HG03354 (cell line): ENCODE results near the gene NHEJ1.
A peak's percentile ranks its signal among the peaks of the same experiment; 100 is the strongest.

ENCODE experiments used
- ATAC-seq: cut with Tn5 transposase; IDR thresholded peaks from one replicate; pipeline ENCODE4 v1.9.1; 2021; ENCODE audit warnings: mild to moderate bottlenecking; ENCODE audit not compliant: unreplicated experiment, poor library complexity, severe bottlenecking

Gene NHEJ1

DNA sequence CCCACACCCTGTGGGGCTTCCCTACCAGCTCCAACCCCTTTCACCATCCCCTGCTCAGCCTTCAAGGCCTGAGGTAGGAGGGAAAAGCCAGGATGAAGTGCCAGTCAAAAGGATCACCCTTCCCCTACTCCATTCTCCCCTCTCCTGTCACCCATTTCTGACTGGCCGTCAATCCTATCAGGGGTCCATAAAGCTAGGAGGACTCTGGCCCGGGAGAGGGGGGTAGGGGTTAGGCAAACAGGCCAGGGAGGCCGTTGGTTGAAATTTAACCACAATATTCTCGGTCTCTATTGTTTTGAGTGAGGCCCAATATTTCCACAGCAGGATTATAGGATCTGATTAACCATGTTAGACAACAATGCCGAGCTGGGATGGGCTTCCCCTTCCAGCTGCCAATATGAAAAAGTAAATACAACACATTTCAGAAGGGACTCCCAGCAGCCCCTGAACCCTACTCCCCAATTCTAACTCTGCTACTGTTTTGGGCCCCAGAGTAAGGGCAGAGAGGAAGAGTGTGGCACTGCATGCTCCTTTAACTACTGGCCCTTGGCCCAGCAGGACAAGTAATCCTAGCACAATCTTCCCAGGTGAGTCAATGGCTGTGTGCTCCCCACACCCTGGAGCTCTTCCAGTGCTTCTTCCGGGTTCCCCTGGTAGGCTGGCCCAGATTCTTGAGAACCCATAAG lies 89.3 kb downstream of the NHEJ1 start:
- ATAC-seq = no peak

DNA sequence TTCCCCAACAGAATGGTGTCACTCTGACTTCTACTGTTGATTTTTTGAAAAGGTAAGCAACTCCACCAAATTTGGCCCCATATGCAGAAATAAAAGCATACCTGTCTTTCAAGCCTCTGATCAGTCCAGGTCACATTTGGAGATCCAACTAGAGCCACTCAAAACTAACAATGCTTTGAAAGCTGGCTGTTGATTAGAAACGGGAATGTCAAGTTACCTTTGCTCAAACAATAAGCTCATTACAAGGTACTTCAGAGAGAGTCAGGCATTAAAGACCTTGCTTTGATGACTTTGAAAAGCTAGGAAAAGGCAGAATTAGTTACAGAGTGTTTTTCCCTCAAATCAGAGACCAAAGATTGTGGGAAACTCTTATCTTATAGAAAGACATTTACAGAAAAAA lies 95.1 kb downstream of the NHEJ1 start:
- ATAC-seq = no peak

DNA sequence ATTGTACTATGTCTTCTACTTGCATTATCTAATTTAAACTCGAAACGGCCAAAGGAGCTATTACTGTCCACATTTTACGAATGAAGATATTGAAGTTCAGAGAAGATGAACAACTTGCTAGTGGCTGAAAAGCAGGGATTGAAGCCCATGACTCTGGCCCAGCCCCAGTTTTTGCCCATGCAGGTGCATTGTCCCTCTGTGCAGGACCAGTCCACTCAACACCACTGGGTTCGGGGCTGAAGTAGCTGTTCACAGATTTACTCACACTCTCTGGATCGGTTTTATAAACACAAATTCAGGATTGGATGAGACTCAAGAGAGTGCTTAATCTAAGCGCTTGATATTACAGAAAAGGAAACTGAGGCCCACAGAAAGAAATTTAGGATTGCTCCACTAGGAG lies 98.5 kb downstream of the NHEJ1 start:
- no peak for ATAC-seq

DNA sequence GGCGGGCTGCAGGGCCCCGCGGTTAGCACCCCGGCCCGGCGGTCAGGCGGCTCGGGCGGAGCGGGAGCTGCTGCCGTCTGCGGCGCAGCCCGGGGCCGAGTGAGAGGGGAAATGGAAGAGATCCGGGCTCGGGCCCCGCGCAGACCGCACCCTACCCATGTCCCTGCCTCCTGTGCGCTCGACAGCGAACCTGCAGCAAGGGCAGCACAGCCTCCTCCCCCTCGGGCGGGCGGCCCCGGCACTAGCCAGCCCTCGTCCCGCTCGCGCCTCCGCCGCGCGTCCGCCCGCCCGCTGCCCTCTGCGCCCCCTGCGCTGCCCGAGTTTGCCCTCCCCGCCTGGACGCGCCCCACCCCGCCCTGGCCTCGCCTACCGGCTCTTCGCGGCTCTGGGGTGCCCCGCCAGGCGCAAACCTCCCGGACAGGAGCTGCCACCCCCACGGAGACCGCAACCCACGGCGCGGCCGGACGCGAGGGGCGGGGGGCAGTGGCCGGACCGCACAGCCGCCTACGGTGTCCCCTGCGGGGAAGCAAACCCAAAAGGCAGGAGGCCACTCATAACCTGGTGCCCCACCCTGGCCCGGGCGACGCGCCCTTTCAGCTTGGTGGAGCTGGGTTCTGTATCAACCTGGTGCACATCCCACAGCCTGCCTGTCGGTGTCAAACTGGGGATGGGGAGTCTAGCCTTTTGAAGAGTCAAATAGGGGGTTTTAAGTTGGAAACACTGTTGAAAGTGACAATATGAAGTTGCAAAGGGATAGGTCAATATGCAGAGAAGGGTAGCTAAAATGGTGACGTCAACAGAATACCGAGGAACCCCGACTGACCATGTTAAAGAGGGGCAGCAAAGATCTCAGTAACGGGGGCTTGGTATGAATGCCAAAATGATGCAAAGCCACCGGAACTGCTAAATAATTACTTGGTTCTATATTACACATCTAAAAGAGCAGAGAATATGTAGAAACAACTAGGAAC lies 99.5 kb downstream of the NHEJ1 start, which contains the start of gene IHH:
IHH (minus strand) TSS at position 101 of the 971 bp plus-strand sequence. CDS start 454 bp downstream, outside the sequence.
- no peak for ATAC-seq

DNA sequence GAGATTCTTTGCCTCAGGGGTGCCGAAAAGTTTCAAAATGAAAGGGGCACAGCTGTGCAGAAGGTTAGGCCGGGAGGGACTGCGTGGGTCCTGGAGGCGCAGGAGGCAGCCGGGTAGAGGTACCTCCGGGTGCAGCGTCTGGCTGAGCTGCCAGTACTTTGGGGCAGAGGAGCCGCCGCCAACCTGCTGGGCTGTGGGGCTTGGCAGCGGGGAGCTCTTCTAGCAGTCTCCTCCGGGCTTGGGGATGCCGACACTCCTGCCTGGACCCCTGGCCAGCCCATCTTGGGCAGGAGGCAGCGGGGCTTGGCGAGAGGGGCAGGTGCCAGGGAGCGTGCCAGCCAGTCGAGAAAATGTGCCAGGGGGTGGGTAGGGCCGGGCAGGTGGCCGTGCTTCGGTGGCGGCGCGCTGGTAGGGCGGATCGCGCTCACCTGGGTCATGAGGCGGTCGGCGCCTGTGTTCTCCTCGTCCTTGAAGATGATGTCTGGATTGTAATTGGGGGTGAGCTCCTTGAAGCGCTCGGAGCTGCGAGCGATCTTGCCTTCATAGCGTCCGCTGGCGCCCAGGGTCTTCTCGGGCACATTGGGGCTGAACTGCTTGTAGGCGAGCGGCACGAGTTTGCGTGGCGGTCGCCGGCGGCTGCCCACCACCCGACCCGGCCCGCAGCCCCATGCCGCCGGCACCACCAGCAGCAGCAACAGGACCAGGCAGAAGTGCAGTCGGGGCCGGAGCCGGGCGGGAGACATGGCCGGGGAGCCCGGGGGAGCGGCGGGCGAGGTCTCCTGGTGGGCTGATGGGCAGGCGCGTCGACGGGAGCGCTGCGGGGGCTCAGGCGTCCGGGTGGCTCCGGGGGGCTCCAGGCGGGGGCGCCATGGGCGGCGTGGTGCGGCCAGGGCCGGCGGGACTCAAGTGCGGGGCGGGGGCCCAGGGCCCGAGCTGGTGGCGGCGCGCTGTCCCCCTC lies 100.6 kb downstream of the NHEJ1 start:
- no peak for ATAC-seq

DNA sequence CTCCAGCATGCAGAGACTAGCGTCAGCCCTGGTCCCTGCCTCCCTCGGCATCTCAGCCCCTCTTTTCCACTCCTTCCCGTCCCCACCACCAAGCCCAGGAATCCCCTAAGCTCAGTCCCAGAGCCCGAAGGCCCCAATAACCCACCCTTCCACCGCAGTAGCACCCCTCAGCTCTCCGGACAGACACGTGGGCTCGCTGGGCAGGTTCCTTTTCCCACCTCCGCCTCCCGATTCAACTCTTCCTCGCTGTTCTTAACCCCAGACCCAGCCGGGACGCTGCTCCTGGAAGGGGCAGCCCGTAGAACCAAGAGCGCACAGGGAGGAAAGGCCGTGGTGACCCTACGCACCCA lies 101.3 kb downstream of the NHEJ1 start:
- ATAC-seq = no peak

DNA sequence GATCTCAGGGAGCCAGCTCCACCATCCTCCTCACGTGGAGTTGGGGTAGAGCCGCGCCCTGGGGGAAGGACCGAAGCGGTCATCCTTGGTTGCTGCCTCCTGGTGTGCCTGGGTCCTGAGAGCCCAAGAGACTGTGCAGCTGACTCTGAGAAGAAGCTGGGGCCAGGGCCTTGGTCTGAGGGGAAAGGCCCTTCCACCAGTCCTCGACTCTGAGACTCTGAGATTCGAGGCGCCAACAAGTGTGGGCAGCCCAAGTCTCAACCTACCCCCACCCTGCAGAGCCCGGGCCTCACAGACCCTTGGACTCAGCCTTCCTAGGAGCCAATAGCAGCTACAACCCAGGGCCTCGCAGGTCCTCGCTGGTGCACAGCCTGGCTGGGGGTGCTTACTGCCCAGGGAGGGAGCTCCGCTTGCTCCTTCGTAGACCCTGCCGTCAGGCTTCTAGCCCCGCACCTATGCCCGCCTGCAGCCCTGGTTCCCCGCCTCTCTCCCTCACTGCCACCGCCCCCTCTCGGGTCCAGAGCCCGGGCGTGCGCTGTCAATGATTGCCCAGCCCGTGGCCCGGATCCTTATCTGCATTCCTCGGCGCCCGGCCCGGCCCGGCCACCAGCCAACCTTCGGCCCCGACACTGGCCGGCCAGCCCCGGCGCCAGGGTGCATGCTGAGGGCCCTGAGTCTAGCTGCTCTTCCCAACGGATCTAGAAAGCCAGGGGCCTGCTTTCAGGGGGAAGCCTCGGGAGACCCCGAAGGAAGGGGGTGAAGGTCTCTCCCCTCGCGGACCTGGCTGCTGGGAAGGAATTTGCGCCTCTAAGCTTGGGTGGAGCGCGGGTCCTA lies 101.9 kb downstream of the NHEJ1 start:
- ATAC-seq = no peak

DNA sequence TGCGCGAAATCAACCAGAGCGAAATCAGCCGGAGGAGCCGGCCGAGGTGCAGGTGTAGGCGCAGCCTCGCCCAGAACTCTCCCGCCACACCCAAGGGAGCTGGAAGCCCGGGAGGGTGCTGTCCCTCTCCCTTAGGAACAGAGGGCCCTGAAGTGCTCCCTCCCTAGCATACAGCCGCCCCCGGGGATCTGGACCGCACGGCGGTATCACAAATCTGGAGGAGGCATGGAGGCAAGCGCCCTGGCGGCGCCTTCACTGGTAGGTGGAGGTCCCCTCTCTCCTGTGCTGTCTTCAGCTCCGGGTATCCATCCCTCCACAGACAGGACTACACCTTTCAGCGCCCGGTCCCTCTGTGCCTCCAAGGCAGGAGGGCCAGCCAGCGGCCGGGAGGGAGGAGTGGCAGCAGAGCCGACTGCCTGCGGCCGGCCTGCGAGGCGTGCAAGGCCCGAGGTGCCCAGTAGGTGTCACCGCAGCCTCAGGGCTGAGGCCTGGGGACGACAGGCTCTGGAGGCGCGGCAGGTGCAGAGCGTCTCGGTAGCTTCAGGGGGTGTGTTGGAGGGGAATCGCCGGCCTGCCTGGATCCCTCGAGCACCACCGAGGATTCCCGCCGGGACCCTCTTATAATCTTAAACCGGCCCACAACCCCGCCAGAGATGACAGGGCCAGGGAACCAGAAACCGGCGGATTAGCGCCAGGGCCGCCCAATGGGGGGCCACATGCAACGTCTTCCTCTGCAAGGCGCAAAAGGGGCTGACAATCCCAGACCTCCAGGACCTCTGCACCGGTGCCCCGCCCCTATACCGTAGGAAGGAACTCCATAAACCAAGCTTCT lies 102.7 kb downstream of the NHEJ1 start:
- peak; percentile 90 for ATAC-seq

DNA sequence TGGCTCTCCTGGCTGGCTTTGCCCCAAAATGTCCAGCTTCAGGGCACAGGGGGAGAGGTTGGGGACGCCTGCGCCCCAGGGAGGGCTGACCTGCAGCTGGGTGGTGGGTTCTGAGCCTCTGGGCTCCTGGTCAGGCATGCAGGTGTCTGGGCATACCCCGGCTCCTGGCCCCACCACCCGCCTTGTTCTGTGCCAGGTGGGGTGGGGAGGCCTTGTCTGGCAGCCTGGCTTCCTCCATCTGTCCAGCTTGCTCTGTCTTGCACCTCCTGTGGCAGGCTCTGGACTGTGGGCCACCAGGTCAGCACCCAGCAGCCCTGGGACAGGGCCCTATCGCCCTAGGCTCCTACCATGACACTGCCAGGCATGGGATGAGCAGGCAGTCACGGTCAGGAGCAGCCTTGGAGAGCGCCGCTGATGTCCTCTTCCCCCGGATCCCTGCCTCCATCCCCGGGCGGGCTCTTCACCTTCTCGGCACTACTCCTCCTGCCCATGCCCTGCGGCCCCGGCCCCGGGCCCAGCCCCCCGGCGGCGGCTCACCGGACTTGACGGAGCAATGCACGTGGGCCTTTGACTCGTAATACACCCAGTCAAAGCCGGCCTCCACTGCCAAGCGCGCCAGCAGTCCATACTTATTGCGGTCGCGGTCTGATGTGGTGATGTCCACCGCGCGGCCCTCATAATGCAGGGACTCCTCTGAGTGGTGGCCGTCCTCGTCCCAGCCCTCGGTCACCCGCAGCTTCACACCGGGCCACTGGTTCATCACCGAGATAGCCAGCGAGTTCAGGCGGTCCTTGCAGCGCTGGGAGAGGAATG lies 103.5 kb downstream of the NHEJ1 start:
- peak; percentile 11 for ATAC-seq

DNA sequence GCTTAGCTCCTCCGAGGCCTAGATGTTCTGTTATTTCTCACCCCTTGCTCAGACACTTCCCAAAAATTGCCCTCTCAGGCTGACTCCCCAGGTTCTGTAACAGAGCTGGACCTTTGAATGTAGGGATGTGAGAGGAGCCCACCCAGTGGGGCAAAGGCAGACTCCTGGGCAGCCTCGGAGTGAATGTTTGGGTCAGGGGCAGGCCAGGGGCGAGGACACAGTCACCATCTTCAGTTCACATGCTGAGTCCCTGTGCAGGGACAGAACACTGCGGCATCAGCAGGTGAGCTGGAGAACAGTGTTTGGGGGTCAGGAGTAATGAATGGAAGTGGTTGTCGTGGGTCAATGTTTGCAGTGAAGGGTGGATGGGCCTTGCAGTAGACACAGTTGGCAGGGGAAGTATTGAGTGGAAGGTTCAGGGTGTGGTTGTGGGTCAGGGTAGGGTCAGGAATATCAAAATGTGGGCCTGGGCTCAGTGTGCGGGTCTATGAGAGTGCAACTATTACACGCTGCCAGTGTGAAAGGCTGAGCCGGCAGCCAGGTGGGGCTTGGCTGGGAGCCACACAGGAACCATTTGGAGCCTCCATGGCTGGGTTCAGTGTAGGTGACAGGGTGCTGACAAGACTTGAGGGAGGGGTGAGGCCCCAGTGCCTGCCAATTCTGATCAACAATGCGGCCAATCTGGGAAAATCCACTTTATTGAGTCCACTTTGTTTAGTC lies 104.3 kb downstream of the NHEJ1 start:
- ATAC-seq = no peak

DNA sequence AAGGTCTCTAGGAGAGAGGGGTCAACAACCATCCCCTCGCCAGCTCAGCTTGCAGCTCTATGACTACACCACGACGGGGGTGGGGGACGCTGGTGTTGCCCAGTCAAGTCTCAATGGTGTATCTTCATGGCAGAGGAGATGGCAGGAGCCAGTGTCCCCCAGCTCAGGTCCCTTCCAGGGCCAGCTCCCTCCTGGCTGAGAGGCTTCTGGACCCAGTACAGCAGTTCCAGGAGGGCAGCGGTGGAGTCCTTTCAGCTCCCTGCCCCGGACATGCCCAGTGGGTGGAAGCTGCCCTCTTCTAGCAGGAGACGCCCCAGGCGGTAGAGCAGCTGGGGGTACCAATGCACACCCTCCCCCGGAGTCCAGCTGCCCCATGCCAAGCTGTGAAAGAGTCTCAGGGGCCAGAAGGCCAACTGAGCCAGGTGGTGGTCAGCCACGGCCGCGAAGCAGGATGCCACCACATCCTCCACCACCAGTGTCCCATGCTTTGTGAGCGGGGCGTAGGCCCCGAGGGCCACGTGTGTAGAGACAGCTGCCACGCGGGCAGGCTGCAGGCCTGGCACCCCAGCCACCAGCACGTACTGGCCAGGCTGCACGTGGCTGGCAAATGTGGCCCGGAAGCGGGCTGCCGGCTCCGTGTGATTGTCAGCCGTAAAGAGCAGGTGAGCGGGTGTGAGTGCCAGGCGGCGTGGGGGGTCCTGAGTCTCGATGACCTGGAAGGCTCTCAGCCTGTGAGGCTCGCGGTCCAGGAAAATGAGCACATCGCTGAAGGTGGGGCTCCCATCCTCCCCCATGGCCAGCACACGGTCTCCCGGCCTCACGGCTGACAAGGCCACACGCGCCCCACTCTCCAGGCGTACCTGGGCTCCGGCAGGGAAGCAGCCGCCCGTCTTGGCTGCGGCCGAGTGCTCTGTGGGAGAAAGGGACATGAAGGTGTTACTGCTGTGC lies 105.4 kb downstream of the NHEJ1 start:
- no peak for ATAC-seq

DNA sequence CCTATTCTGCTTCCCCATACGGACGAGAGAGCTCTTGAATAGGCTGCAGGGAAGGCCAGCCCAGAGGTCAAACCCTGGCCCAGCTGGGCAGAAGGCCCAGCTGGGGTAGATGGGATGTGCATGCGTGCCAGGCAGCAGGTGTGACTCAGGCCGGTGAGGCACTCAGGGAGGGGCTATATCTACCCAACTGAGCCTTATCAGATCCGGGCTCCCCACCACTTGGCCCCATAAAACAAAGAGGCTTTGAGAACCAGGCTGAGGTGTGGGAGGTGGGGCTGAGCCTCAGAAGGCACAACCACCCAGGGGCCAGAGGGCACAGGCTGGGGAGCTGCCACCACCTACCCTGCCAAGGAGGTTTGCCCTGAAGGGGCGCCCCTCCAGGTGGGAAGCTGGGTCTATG lies 111.3 kb downstream of the NHEJ1 start:
- no peak for ATAC-seq

DNA sequence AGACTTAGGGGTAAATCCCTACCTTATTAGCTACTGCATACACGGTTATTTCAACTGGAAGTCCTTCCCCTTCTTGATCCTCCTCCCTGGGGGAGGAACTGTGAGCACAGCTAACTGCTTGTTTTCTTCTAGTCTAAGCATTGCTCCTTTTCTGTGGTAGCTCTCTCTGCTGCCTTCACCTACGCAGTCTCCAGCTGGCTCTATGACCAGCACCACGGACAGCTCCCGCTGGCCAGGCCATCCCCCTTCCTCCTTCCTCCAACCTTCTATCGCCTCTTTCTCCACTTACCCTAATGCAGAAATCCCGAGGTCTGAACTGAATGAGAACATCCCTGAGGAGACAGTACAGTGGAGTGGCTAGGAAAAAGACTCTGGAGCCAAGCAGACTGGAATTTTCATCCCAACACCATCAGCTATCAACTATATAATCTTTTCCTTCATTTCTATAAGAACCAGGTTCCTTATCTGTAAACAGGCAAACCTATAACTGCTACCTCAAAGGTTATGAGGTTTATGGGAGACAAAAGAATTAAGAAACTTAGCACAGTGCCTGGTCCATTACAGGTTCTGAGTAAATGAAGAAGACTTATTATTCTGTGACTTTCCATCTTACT lies 114.6 kb downstream of the NHEJ1 start:
- ATAC-seq = no peak

DNA sequence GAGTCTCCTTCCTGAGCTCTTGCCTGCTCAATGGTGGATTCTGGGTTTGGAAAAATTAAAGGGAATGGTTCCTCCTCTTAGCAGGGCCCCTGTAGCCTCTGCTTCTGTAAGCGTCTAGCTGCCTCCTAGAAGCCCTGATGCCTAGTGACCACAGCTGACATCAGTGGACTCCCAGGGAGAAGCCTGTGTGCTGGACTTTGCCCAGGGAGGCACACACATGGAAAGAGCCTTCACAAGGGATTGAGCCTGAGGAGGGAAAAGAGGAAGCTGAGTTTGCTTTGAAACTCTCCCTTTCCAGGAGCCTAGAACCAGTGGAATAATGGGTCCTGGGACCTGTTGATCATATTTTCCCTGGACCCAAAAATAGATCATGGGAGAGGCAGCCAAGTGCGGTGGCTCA lies 117.9 kb downstream of the NHEJ1 start:
- no peak for ATAC-seq

DNA sequence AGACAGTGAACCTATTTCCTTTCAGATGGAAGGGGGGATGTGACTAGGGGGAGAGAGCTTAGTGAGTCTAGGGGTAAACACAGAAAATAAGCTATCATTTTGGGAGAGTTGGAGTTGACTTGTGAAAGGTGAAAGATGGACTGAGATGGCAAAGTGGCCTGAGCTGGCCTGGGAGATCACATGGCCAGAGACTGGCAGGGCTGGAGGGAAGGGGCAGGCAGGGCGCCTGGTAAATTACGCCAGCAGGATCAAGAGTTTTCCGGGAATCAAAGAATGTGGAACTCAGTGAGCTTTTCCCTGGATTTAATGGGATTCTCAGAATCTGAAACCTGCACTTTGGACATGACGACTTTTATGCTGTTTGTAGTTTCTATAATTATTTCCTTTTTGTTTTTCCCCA lies 118.5 kb downstream of the NHEJ1 start:
- no peak for ATAC-seq
